Natural killer cell (primary cell): ENCODE measurements around the gene DUSP15. TPM values are rescaled to one million over a fixed set of nuclear protein-coding genes. Genes with fewer than 3 reads are reported as not detected.
"Not testable (repeated sequence)": the region's sequence is repeated elsewhere in the genome, so short reads cannot be mapped to it uniquely, and the experiment has no call there.

Experiments
- ATAC-seq, 3 donors: fragments of 150-1000 bp in 2 of 3; fragments of 200-7000 bp in 1 of 3; cut with Tn5 transposase; 1 replicate in 1 of 3; 2 replicates in 2 of 3; pipeline ENCODE4 v1.10.0; 2021; ENCODE audit warnings: mild to moderate bottlenecking in 2 of 3, moderate library complexity in 2 of 3
- DNase-seq, 2 donors: peaks; one replicate each; pipeline versions ENCODE4 v3.0.0 to v3.0.0-alpha.2; 2013 to 2021; ENCODE audit warnings: mixed read lengths in 1 of 2
- H3K27ac ChIP-seq: one replicate; pipeline ENCODE4 v1.5.1; 2013; ENCODE audit warnings: mild to moderate bottlenecking, low read length
- H3K27me3 ChIP-seq: one replicate; pipeline ENCODE4 v1.6.1; 2013; ENCODE audit warnings: low read length; ENCODE audit not compliant: control insufficient read depth, insufficient read depth
- H3K36me3 ChIP-seq: one replicate; pipeline ENCODE4 v1.6.1; 2013; ENCODE audit warnings: low read length; ENCODE audit not compliant: control insufficient read depth, insufficient read depth
- H3K4me1 ChIP-seq: one replicate; pipeline ENCODE4 v1.6.1; 2013; ENCODE audit warnings: low read length; ENCODE audit not compliant: control insufficient read depth, insufficient read depth
- H3K4me3 ChIP-seq: one replicate; pipeline ENCODE4 v1.5.1; 2013; ENCODE audit warnings: low read length
- H3K9me3 ChIP-seq: one replicate; pipeline ENCODE4 v1.6.1; 2013; ENCODE audit warnings: low read length; ENCODE audit not compliant: control insufficient read depth, insufficient read depth
- H3K27ac Mint-ChIP-seq, 2 donors: one replicate each; pipeline ENCODE4 v1.8.0; 2022; ENCODE audit warnings: mild to moderate bottlenecking in 2 of 2, mixed read lengths in 2 of 2, moderate library complexity in 1 of 2
- H3K27me3 Mint-ChIP-seq, 2 donors: one replicate each; pipeline ENCODE4 v1.8.0; 2022; ENCODE audit warnings: low read depth in 2 of 2, mixed read lengths in 2 of 2
- H3K36me3 Mint-ChIP-seq: one replicate; pipeline ENCODE4 v1.8.0; 2022; ENCODE audit warnings: mixed read lengths
- H3K4me1 Mint-ChIP-seq, 2 donors: one replicate each; pipeline ENCODE4 v1.8.0; 2022; ENCODE audit warnings: mixed read lengths in 2 of 2
- H3K4me3 Mint-ChIP-seq: one replicate; pipeline ENCODE4 v1.8.0; 2022; ENCODE audit warnings: mild to moderate bottlenecking, moderate library complexity, mixed read lengths
- H3K9me3 Mint-ChIP-seq, 2 donors: one replicate each; pipeline ENCODE4 v1.8.0; 2022; ENCODE audit warnings: mixed read lengths in 2 of 2
- CTCF ChIP-seq: fragments of 200-600 bp; IDR thresholded peaks from one replicate; pipeline ENCODE4 v1.8.0; 2022; ENCODE audit warnings: antibody characterized with exemption
- WGBS: methylation state at CpG from one replicate; pipeline ENCODE4 v1.1.7; 2013; ENCODE audit warnings: missing lambda C conversion rate; ENCODE audit not compliant: insufficient coverage; 5-methylcytosine and 5-hydroxymethylcytosine counted together
- intact Hi-C: fragments of 100-400 bp; cut with micrococcal nuclease; formaldehyde crosslinking; loops from one replicate; pipeline ENCODE4 v1.14.2; 2022
- total RNA-seq, 4 donors: library from RNA; stranded (reverse); fragments of 120-200 nt in 1 of 4; gene quantifications; one replicate each; pipeline versions ENCODE4 v1.2.3 to v1.2.4, GENCODE V29; 2013 to 2022

Gene DUSP15
- total RNA-seq, 3 donors from 2014 or later (not counting 1 experiment from before 2014, with no cell fraction given), result not detected

GRCh38 chr20:31815408-31816188 lies 54.7 kb downstream of the DUSP15 start:
- H3K36me3 ChIP-seq, result no peaks in the 10 kb centered on the region
- no peak for TF ChIP-seq CTCF
- Mint-ChIP-seq H3K9me3 (no peaks in the 10 kb centered on the region), H3K36me3 (no peaks in the 10 kb centered on the region), H3K27me3 (no peaks in the 10 kb centered on the region), H3K4me3 (no peak overlapping the region), H3K4me1 (no peaks in the 10 kb centered on the region), H3K27ac (no peak overlapping the region)
- intact Hi-C loops, result no loop called here
- no peaks in the 10 kb centered on the region for H3K9me3 ChIP-seq
- no peak overlapping the region for H3K27ac ChIP-seq
- no peaks in the 10 kb centered on the region for H3K27me3 ChIP-seq
- no peak overlapping the region for H3K4me3 ChIP-seq
- 81% methylated on average over 9 of the region's 9 CpGs for WGBS
- ATAC-seq (peak in 1 of 3 donors; percentile 14), DNase-seq (no peak)
- no peaks in the 10 kb centered on the region for H3K4me1 ChIP-seq

- H3K4me1 Mint-ChIP-seq, ATAC-seq, H3K27ac ChIP-seq, H3K36me3 Mint-ChIP-seq, H3K36me3 ChIP-seq, H3K27ac Mint-ChIP-seq, H3K9me3 ChIP-seq, H3K9me3 Mint-ChIP-seq, H3K4me1 ChIP-seq, H3K27me3 ChIP-seq, H3K27me3 Mint-ChIP-seq, DNase-seq, H3K4me3 Mint-ChIP-seq, H3K4me3 ChIP-seq, intact Hi-C loops: not testable (repeated sequence)
- 98% methylated on average over 6 of the region's 7 CpGs for WGBS
Observed at GRCh38 chr20:31814142-31814541, 56.2 kb downstream of the DUSP15 start.

GRCh38 chr20:31813611-31814010 lies 56.7 kb downstream of the DUSP15 start:
- Histone ChIP-seq H3K36me3 (no peaks in the 10 kb centered on the region), H3K9me3 (no peaks in the 10 kb centered on the region), H3K27me3 (no peaks in the 10 kb centered on the region), H3K4me1 (no peaks in the 10 kb centered on the region), H3K4me3 (no peak overlapping the region), H3K27ac (no peak overlapping the region)
- TF ChIP-seq CTCF, result no peak
- no peak overlapping the region for H3K27ac Mint-ChIP-seq
- no peak for DNase-seq
- H3K4me1 Mint-ChIP-seq, result no peaks in the 10 kb centered on the region
- no peaks in the 10 kb centered on the region for H3K9me3 Mint-ChIP-seq
- no peak for ATAC-seq
- intact Hi-C loops, result no loop called here
- no peaks in the 10 kb centered on the region for H3K27me3 Mint-ChIP-seq
- no peaks in the 10 kb centered on the region for H3K36me3 Mint-ChIP-seq
- no peak overlapping the region for H3K4me3 Mint-ChIP-seq

GRCh38 chr20:31811796-31812728 lies 58.3 kb downstream of the DUSP15 start:
- TF ChIP-seq CTCF, result no peak
- Mint-ChIP-seq H3K4me1 (no peaks in the 10 kb centered on the region), H3K36me3 (no peaks in the 10 kb centered on the region), H3K27me3 (no peaks in the 10 kb centered on the region), H3K9me3 (no peaks in the 10 kb centered on the region), H3K27ac (no peak overlapping the region), H3K4me3 (no peak overlapping the region)
- no peak for ATAC-seq
- no peak overlapping the region for H3K4me3 ChIP-seq
- no peak overlapping the region for H3K27ac ChIP-seq
- no peaks in the 10 kb centered on the region for H3K36me3 ChIP-seq
- no peak for DNase-seq
- no peaks in the 10 kb centered on the region for H3K4me1 ChIP-seq
- WGBS, result 82% methylated on average over 14 of the region's 15 CpGs
- intact Hi-C loops, result no loop called here
- H3K27me3 ChIP-seq, result no peaks in the 10 kb centered on the region
- H3K9me3 ChIP-seq, result no peaks in the 10 kb centered on the region
